ENCODE results near the gene TPD52L2.

DNA sequence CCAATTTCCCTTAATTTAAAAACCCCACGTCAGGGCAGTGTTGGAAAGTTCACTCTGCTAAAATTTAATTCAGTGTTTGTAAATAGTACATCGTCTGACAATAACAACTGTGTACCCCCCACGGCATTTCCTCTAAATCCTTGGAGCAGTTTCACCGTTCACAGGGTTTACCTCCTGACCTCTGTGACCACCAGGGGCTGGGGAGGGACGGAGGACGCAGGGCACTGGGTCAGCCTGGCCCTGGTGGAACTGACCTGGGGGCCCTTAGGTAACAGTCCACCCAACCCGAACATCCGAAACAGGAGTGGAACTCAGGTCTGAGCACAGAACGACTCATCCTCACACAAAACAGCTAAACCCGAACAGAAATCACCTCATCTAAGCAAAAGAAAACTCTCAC lies 36.1 kb upstream of the TPD52L2 start:
- TF ChIP-seq GATA3 (IDR thresholded peaks at IDR 0.05; ENCODE audit: low read depth, low read length), result no peak
- TF ChIP-seq GATA2 (IDR thresholded peaks at IDR 0.05; ENCODE audit: low read depth, low read length), result no peak

All from SH-SY5Y (cell line).